CD4-positive, alpha-beta memory T cell (primary cell): ENCODE measurements around the gene LXN. TPM values are rescaled to one million over a fixed set of nuclear protein-coding genes. Genes with fewer than 3 reads are reported as not detected.

Experiments used
- CTCF ChIA-PET: fragments of 350-600 bp; sonication (Branson Sonifier 250); formaldehyde crosslinking; loops from one replicate; lab custom pipeline; 2021; ENCODE audit warnings: inconsistent platforms; ENCODE audit not compliant: partially characterized antibody; lab: Charles Lee
- POLR2A ChIA-PET: fragments of 350-600 bp; sonication (Branson Sonifier 250); formaldehyde crosslinking; loops from one replicate; lab custom pipeline; 2021; ENCODE audit not compliant: partially characterized antibody; lab: Charles Lee
- DNase-seq, 5 donors: peaks; one replicate each; pipeline versions ENCODE4 v3.0.0 to v3.0.0-alpha.2; 2020 to 2022; ENCODE audit warnings: mixed read lengths in 1 of 5
- H3K27ac ChIP-seq: one replicate; pipeline ENCODE4 v1.7.0; 2013; ENCODE audit warnings: low read depth, low read length
- H3K27me3 ChIP-seq: 2 replicates; pipeline ENCODE4 v1.7.0; 2013; ENCODE audit warnings: mild to moderate bottlenecking, low read length, moderate library complexity; ENCODE audit not compliant: insufficient read depth
- H3K36me3 ChIP-seq: 2 replicates; pipeline ENCODE4 v1.7.0; 2013; ENCODE audit warnings: mild to moderate bottlenecking, low read length, moderate library complexity; ENCODE audit not compliant: insufficient read depth
- H3K4me1 ChIP-seq: 2 replicates; pipeline ENCODE4 v1.7.0; 2013; ENCODE audit warnings: mild to moderate bottlenecking, low read length, moderate library complexity; ENCODE audit not compliant: insufficient read depth
- H3K4me3 ChIP-seq, 2 donors: one replicate each; pipeline ENCODE4 v1.7.0; 2013; ENCODE audit warnings: low read length in 2 of 2, mild to moderate bottlenecking in 1 of 2
- H3K9me3 ChIP-seq, 2 donors: one replicate each; pipeline ENCODE4 v1.7.0; 2013; ENCODE audit warnings: low read length in 2 of 2, control low read depth in 1 of 2; ENCODE audit not compliant: control insufficient read depth in 1 of 2
- H3K27ac Mint-ChIP-seq, 7 donors: one replicate each; pipeline ENCODE4 v1.8.0; 2020 to 2021; ENCODE audit warnings: mixed read lengths in 7 of 7, mild to moderate bottlenecking in 6 of 7, inconsistent platforms in 3 of 7, moderate library complexity in 3 of 7
- H3K27me3 Mint-ChIP-seq, 2 donors: one replicate each; pipeline ENCODE4 v1.8.0; 2020 to 2021; ENCODE audit warnings: mixed read lengths in 2 of 2
- H3K36me3 Mint-ChIP-seq, 2 donors: one replicate each; pipeline ENCODE4 v1.8.0; 2020 to 2021; ENCODE audit warnings: mixed read lengths in 2 of 2, inconsistent platforms in 1 of 2, mild to moderate bottlenecking in 1 of 2
- H3K4me1 Mint-ChIP-seq, 4 donors: one replicate each; pipeline ENCODE4 v1.8.0; 2020 to 2021; ENCODE audit warnings: mixed read lengths in 4 of 4, mild to moderate bottlenecking in 1 of 4
- H3K4me3 Mint-ChIP-seq, 8 donors: one replicate each; pipeline ENCODE4 v1.8.0; 2020 to 2021; ENCODE audit warnings: mixed read lengths in 8 of 8, mild to moderate bottlenecking in 7 of 8, moderate library complexity in 6 of 8, inconsistent platforms in 3 of 8
- H3K9me3 Mint-ChIP-seq, 8 donors: one replicate each; pipeline ENCODE4 v1.8.0; 2020 to 2021; ENCODE audit warnings: mixed read lengths in 8 of 8, mild to moderate bottlenecking in 5 of 8, inconsistent platforms in 3 of 8, moderate library complexity in 1 of 8
- intact Hi-C: fragments of 100-400 bp; cut with micrococcal nuclease; formaldehyde crosslinking; loops from one replicate; pipeline ENCODE4 v1.15.1; 2023
- polyA plus RNA-seq, 2 donors: library from polyadenylated mRNA; unstranded; fragments of 300-500 nt; fragmentation: Illumina TruSeq; gene quantifications; one replicate each; pipeline ENCODE4 v1.2.3, GENCODE V29; 2021
- total RNA-seq, 2 experiments: library from RNA; stranded (reverse); gene quantifications; one replicate each; pipeline ENCODE4 v1.2.3, GENCODE V29; 2021

Gene LXN
- total and polyA plus RNA-seq, 4 experiments from 2014 or later, result 7.7 to 27.5 (median 11.2) TPM

- intact Hi-C loops, result no loop called here
- no peak overlapping the region for H3K4me3 Mint-ChIP-seq
- H3K4me1 Mint-ChIP-seq, result peaks cover 0 to 8% (median 0%) of the 10 kb centered on the region in 4 donors
- DNase-seq, result no peak
- H3K27ac ChIP-seq, result no peak overlapping the region
- ChIA-PET CTCF (interaction anchor here (2.4 kb wide), 1 partner anchor 11 kb away, joined by 9 read pairs; no protein-coding TSS in a partner anchor), POLR2A (no interaction called here)
- H3K4me3 ChIP-seq, result no peak overlapping the region
- H3K9me3 ChIP-seq, result no peaks in the 10 kb centered on the region
- H3K36me3 ChIP-seq, result no peaks in the 10 kb centered on the region
- no peaks in the 10 kb centered on the region for H3K9me3 Mint-ChIP-seq
- no peaks in the 10 kb centered on the region for H3K27me3 ChIP-seq
- H3K4me1 ChIP-seq, result no peaks in the 10 kb centered on the region
- H3K27ac Mint-ChIP-seq, result peak overlapping the region in 1 of 7 donors; percentile 18
- H3K36me3 Mint-ChIP-seq, result peaks cover 60 to 64% of the 10 kb centered on the region in 2 donors
- no peaks in the 10 kb centered on the region for H3K27me3 Mint-ChIP-seq
Measured at GRCh38 chr3:158711886-158712285, 39.4 kb upstream of the LXN start.

- H3K4me1 Mint-ChIP-seq, result peaks cover 0 to 8% (median 0%) of the 10 kb centered on the region in 4 donors
- CTCF ChIA-PET, result interaction anchor here (0.7 kb wide), 1 partner anchor 53 kb away, joined by 3 read pairs; no protein-coding TSS in a partner anchor
- DNase-seq, result no peak
- no peaks in the 10 kb centered on the region for H3K27me3 Mint-ChIP-seq
- Histone ChIP-seq H3K27ac (no peak overlapping the region), H3K4me3 (no peak overlapping the region), H3K27me3 (no peaks in the 10 kb centered on the region), H3K9me3 (no peaks in the 10 kb centered on the region), H3K4me1 (no peaks in the 10 kb centered on the region), H3K36me3 (no peaks in the 10 kb centered on the region)
- H3K4me3 Mint-ChIP-seq, result no peak overlapping the region
- POLR2A ChIA-PET, result no interaction called here
- H3K27ac Mint-ChIP-seq, result peak overlapping the region in 1 of 7 donors; percentile 32
- intact Hi-C loops, result no loop called here
- H3K36me3 Mint-ChIP-seq, result peaks cover 67 to 69% of the 10 kb centered on the region in 2 donors
- no peaks in the 10 kb centered on the region for H3K9me3 Mint-ChIP-seq
Measured at GRCh38 chr3:158710601-158711000, 38.2 kb upstream of the LXN start.

- Mint-ChIP-seq H3K9me3 (no peaks in the 10 kb centered on the region), H3K27ac (peak overlapping the region in 2 of 7 donors; percentile 1 to 36), H3K27me3 (no peaks in the 10 kb centered on the region), H3K4me1 (peaks cover 0 to 5% (median 0%) of the 10 kb centered on the region in 4 donors), H3K36me3 (peaks cover 67 to 68% of the 10 kb centered on the region in 2 donors), H3K4me3 (no peak overlapping the region)
- H3K27ac ChIP-seq, result no peak overlapping the region
- H3K36me3 ChIP-seq, result no peaks in the 10 kb centered on the region
- CTCF ChIA-PET, result no interaction called here
- H3K9me3 ChIP-seq, result no peaks in the 10 kb centered on the region
- H3K4me1 ChIP-seq, result no peaks in the 10 kb centered on the region
- no peak for DNase-seq
- POLR2A ChIA-PET, result no interaction called here
- no peaks in the 10 kb centered on the region for H3K27me3 ChIP-seq
- intact Hi-C loops, result no loop called here
- no peak overlapping the region for H3K4me3 ChIP-seq
Measured at GRCh38 chr3:158709666-158710083, 37.2 kb upstream of the LXN start.

- H3K36me3 Mint-ChIP-seq, result peaks cover 41 to 57% of the 10 kb centered on the region in 2 donors
- intact Hi-C loops, result no loop called here
- H3K9me3 Mint-ChIP-seq, result no peaks in the 10 kb centered on the region
- H3K4me3 ChIP-seq, result no peak overlapping the region
- H3K4me1 ChIP-seq, result no peaks in the 10 kb centered on the region
- H3K9me3 ChIP-seq, result no peaks in the 10 kb centered on the region
- no peak overlapping the region for H3K4me3 Mint-ChIP-seq
- ChIA-PET POLR2A (no interaction called here), CTCF (interaction anchor here (1.2 to 2.5 kb wide), 4 partner anchors 9 to 59 kb away, joined by 3 to 8 read pairs (median 4); partner anchors contain the start of genes GFM1 and LXN)
- no peaks in the 10 kb centered on the region for H3K36me3 ChIP-seq
- peaks cover 0 to 6% (median 2%) of the 10 kb centered on the region in 4 donors for H3K4me1 Mint-ChIP-seq
- peak overlapping the region in 1 of 7 donors; percentile 4 for H3K27ac Mint-ChIP-seq
- no peak for DNase-seq
- no peaks in the 10 kb centered on the region for H3K27me3 ChIP-seq
- no peak overlapping the region for H3K27ac ChIP-seq
- H3K27me3 Mint-ChIP-seq, result no peaks in the 10 kb centered on the region
Measured at GRCh38 chr3:158703566-158703965, 31.1 kb upstream of the LXN start.

GRCh38 chr3:158702815-158703481 lies 30.5 kb upstream of the LXN start:
- Histone ChIP-seq H3K9me3 (no peaks in the 10 kb centered on the region), H3K27me3 (no peaks in the 10 kb centered on the region), H3K27ac (no peak overlapping the region), H3K36me3 (no peaks in the 10 kb centered on the region), H3K4me3 (no peak overlapping the region), H3K4me1 (no peaks in the 10 kb centered on the region)
- POLR2A ChIA-PET, result no interaction called here
- H3K27me3 Mint-ChIP-seq, result no peaks in the 10 kb centered on the region
- intact Hi-C loops, result no loop called here
- CTCF ChIA-PET, result interaction anchor here (1.2 to 2.5 kb wide), 3 partner anchors 24 to 59 kb away, joined by 3 to 8 read pairs (median 4); partner anchors contain the start of genes GFM1 and LXN
- no peak for DNase-seq
- peaks cover 40 to 56% of the 10 kb centered on the region in 2 donors for H3K36me3 Mint-ChIP-seq
- peak overlapping the region in 1 of 7 donors; percentile 20 for H3K27ac Mint-ChIP-seq
- no peaks in the 10 kb centered on the region for H3K9me3 Mint-ChIP-seq
- H3K4me1 Mint-ChIP-seq, result peaks cover 0 to 6% (median 2%) of the 10 kb centered on the region in 4 donors
- no peak overlapping the region for H3K4me3 Mint-ChIP-seq

- Histone ChIP-seq H3K9me3 (no peaks in the 10 kb centered on the region), H3K27ac (no peak overlapping the region), H3K4me3 (no peak overlapping the region), H3K27me3 (no peaks in the 10 kb centered on the region), H3K36me3 (no peaks in the 10 kb centered on the region), H3K4me1 (no peaks in the 10 kb centered on the region)
- ChIA-PET POLR2A (no interaction called here), CTCF (interaction anchor here (1.6 kb wide), 1 partner anchor 42 kb away, joined by 5 read pairs; no protein-coding TSS in a partner anchor)
- Mint-ChIP-seq H3K4me1 (peaks cover 0 to 6% (median 2%) of the 10 kb centered on the region in 4 donors), H3K4me3 (no peak overlapping the region), H3K36me3 (peaks cover 32 to 46% of the 10 kb centered on the region in 2 donors), H3K27ac (peak overlapping the region in 1 of 7 donors; percentile 44), H3K9me3 (no peaks in the 10 kb centered on the region), H3K27me3 (no peaks in the 10 kb centered on the region)
- no peak for DNase-seq
- intact Hi-C loops, result no loop called here
Measured at GRCh38 chr3:158701420-158702065, 29.1 kb upstream of the LXN start.

- Histone ChIP-seq H3K9me3 (no peaks in the 10 kb centered on the region), H3K36me3 (no peaks in the 10 kb centered on the region), H3K4me1 (no peaks in the 10 kb centered on the region), H3K4me3 (no peak overlapping the region), H3K27ac (no peak overlapping the region), H3K27me3 (no peaks in the 10 kb centered on the region)
- intact Hi-C loops, result no loop called here
- H3K27me3 Mint-ChIP-seq, result no peaks in the 10 kb centered on the region
- DNase-seq, result no peak
- ChIA-PET CTCF (interaction anchor here (0.9 to 1.6 kb wide), 2 partner anchors 27 to 41 kb away, joined by 4 to 5 read pairs; no protein-coding TSS in a partner anchor), POLR2A (no interaction called here)
- H3K4me1 Mint-ChIP-seq, result peaks cover 0 to 6% (median under 1%) of the 10 kb centered on the region in 4 donors
- H3K27ac Mint-ChIP-seq, result no peak overlapping the region
- H3K36me3 Mint-ChIP-seq, result peaks cover 31 to 40% of the 10 kb centered on the region in 2 donors
- no peak overlapping the region for H3K4me3 Mint-ChIP-seq
- no peaks in the 10 kb centered on the region for H3K9me3 Mint-ChIP-seq
Measured at GRCh38 chr3:158700559-158700958, 28.1 kb upstream of the LXN start.
